Measurements from ENCODE around the gene ZNF830.
"Not testable (repeated sequence)": the region's sequence is repeated elsewhere in the genome, so short reads cannot be mapped to it uniquely, and the experiment has no call there.

DNA sequence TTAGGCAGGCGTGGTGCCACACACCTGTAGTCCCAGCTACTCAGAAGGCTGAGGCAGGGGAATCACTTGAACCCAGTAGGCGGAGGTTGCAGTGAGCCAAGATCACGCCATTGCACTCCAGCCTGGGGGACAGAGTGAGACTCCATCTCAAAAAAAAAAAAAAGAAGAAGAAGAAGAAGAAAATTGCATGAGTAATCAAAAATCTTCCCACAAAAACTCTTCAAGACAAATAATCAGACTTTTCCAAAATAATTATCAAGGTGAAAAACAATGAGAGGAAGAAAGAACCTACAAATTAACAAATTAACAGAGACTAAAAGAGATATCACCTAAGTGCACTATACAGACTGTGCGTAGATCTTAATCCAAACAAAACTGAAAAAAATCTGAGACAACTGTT, 10.6 kb upstream of the ZNF830 start:
- TF ChIP-seq, protein P1, sequence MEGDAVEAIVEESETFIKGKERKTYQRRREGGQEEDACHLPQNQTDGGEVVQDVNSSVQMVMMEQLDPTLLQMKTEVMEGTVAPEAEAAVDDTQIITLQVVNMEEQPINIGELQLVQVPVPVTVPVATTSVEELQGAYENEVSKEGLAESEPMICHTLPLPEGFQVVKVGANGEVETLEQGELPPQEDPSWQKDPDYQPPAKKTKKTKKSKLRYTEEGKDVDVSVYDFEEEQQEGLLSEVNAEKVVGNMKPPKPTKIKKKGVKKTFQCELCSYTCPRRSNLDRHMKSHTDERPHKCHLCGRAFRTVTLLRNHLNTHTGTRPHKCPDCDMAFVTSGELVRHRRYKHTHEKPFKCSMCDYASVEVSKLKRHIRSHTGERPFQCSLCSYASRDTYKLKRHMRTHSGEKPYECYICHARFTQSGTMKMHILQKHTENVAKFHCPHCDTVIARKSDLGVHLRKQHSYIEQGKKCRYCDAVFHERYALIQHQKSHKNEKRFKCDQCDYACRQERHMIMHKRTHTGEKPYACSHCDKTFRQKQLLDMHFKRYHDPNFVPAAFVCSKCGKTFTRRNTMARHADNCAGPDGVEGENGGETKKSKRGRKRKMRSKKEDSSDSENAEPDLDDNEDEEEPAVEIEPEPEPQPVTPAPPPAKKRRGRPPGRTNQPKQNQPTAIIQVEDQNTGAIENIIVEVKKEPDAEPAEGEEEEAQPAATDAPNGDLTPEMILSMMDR (IDR thresholded peaks at IDR 0.05) = not testable (repeated sequence)
- TF ChIP-seq POLR2A (IDR thresholded peaks at IDR 0.05) = not testable (repeated sequence)
